ENCODE measurements around the gene DCUN1D1. TPM values are rescaled to one million over a fixed set of nuclear protein-coding genes. Genes with fewer than 3 reads are reported as not detected.

DCUN1D1 gene
- total RNA-seq (39.3 TPM), polyA plus RNA-seq (10 to 100 TPM; 25.0 to 26.8 (median 25.6) TPM)

GRCh38 chr3:182980204-182981037 lies at the start of gene DCUN1D1:
Gene DCUN1D1 (minus strand): TSS chr3:182980538. CDS start chr3:182980489, 49 bp downstream.
- no peaks in the 10 kb centered on the region for H3K9me3 ChIP-seq (ENCODE audit: control insufficient read depth in 2 of 2, low read length in 2 of 2)
- Mint-ChIP-seq H3K27me3 (no peaks in the 10 kb centered on the region), H3K27ac (peak within 1 kb of the TSS; percentile 87 to 93 (median 92)), H3K4me1 (peaks cover 21 to 43% (median 27%) of the 10 kb centered on the region in 4 donors), H3K9me3 (peaks cover 0 to 3% (median 0%) of the 10 kb centered on the region in 7 donors), H3K36me3 (no peaks in the 10 kb centered on the region), H3K4me3 (peak within 1 kb of the TSS; percentile 91 to 97 (median 94))
- peak; percentile 90 to 91 for ATAC-seq (ENCODE audit: low read depth in 2 of 2)
- H3K4me1 ChIP-seq (ENCODE audit: control insufficient read depth, insufficient read depth, low read length, poor library complexity, severe bottlenecking) = peaks cover 23% of the 10 kb centered on the region
- peak; percentile 83 to 85 (median 84) for DNase-seq
- peak within 1 kb of the TSS; percentile 78 for H3K4me3 ChIP-seq (ENCODE audit: low read depth, low read length)
- no peaks in the 10 kb centered on the region for H3K36me3 ChIP-seq (ENCODE audit: control insufficient read depth, insufficient read depth, low read length)
- no peaks in the 10 kb centered on the region for H3K27me3 ChIP-seq (ENCODE audit: control insufficient read depth, insufficient read depth, low read length)
- peak within 1 kb of the TSS; percentile 77 for H3K27ac ChIP-seq (ENCODE audit: insufficient read depth, low read length, poor library complexity, severe bottlenecking)

GRCh38 chr3:183028416-183028815 lies 48.1 kb upstream of the DCUN1D1 start:
- DNase-seq (no peak), ATAC-seq (ENCODE audit: low read depth in 2 of 2) (no peak)
- Mint-ChIP-seq H3K9me3 (no peaks in the 10 kb centered on the region), H3K27me3 (no peaks in the 10 kb centered on the region), H3K27ac (no peak overlapping the region), H3K4me1 (no peaks in the 10 kb centered on the region), H3K4me3 (no peak overlapping the region), H3K36me3 (peaks cover 50% of the 10 kb centered on the region)
- Histone ChIP-seq H3K36me3 (ENCODE audit: control insufficient read depth, insufficient read depth, low read length) (peaks cover 45% of the 10 kb centered on the region), H3K4me1 (ENCODE audit: control insufficient read depth, insufficient read depth, low read length, poor library complexity, severe bottlenecking) (no peaks in the 10 kb centered on the region), H3K9me3 (ENCODE audit: control insufficient read depth in 2 of 2, low read length in 2 of 2) (no peaks in the 10 kb centered on the region), H3K27me3 (ENCODE audit: control insufficient read depth, insufficient read depth, low read length) (no peaks in the 10 kb centered on the region), H3K4me3 (ENCODE audit: low read depth, low read length) (no peak overlapping the region), H3K27ac (ENCODE audit: insufficient read depth, low read length, poor library complexity, severe bottlenecking) (no peak overlapping the region)

GRCh38 chr3:183027276-183027675 lies 46.9 kb upstream of the DCUN1D1 start:
- no peak overlapping the region for H3K4me3 Mint-ChIP-seq
- ATAC-seq (ENCODE audit: low read depth in 2 of 2) = no peak
- H3K27ac ChIP-seq (ENCODE audit: insufficient read depth, low read length, poor library complexity, severe bottlenecking) = no peak overlapping the region
- H3K9me3 Mint-ChIP-seq = no peaks in the 10 kb centered on the region
- H3K27ac Mint-ChIP-seq = no peak overlapping the region
- H3K9me3 ChIP-seq (ENCODE audit: control insufficient read depth in 2 of 2, low read length in 2 of 2) = no peaks in the 10 kb centered on the region
- no peaks in the 10 kb centered on the region for H3K4me1 ChIP-seq (ENCODE audit: control insufficient read depth, insufficient read depth, low read length, poor library complexity, severe bottlenecking)
- H3K4me3 ChIP-seq (ENCODE audit: low read depth, low read length) = no peak overlapping the region
- H3K36me3 Mint-ChIP-seq = peaks cover 48% of the 10 kb centered on the region
- no peaks in the 10 kb centered on the region for H3K4me1 Mint-ChIP-seq
- DNase-seq = no peak
- H3K27me3 ChIP-seq (ENCODE audit: control insufficient read depth, insufficient read depth, low read length) = no peaks in the 10 kb centered on the region
- peaks cover 37% of the 10 kb centered on the region for H3K36me3 ChIP-seq (ENCODE audit: control insufficient read depth, insufficient read depth, low read length)
- H3K27me3 Mint-ChIP-seq = no peaks in the 10 kb centered on the region

- Mint-ChIP-seq H3K27ac (peak overlapping the region in 1 of 3 donors; percentile 2), H3K4me3 (no peak overlapping the region), H3K27me3 (no peaks in the 10 kb centered on the region), H3K36me3 (peaks cover 34% of the 10 kb centered on the region), H3K4me1 (no peaks in the 10 kb centered on the region), H3K9me3 (no peaks in the 10 kb centered on the region)
- H3K9me3 ChIP-seq (ENCODE audit: control insufficient read depth in 2 of 2, low read length in 2 of 2) = no peaks in the 10 kb centered on the region
- no peak overlapping the region for H3K4me3 ChIP-seq (ENCODE audit: low read depth, low read length)
- no peak for DNase-seq
- H3K27me3 ChIP-seq (ENCODE audit: control insufficient read depth, insufficient read depth, low read length) = no peaks in the 10 kb centered on the region
- ATAC-seq (ENCODE audit: low read depth in 2 of 2) = no peak
- H3K4me1 ChIP-seq (ENCODE audit: control insufficient read depth, insufficient read depth, low read length, poor library complexity, severe bottlenecking) = no peaks in the 10 kb centered on the region
- peaks cover 41% of the 10 kb centered on the region for H3K36me3 ChIP-seq (ENCODE audit: control insufficient read depth, insufficient read depth, low read length)
- no peak overlapping the region for H3K27ac ChIP-seq (ENCODE audit: insufficient read depth, low read length, poor library complexity, severe bottlenecking)
Observed at GRCh38 chr3:183022936-183023516, 42.7 kb upstream of the DCUN1D1 start.

- H3K9me3 ChIP-seq (ENCODE audit: control insufficient read depth in 2 of 2, low read length in 2 of 2) = no peaks in the 10 kb centered on the region
- no peaks in the 10 kb centered on the region for H3K27me3 Mint-ChIP-seq
- no peak overlapping the region for H3K4me3 Mint-ChIP-seq
- H3K9me3 Mint-ChIP-seq = no peaks in the 10 kb centered on the region
- H3K4me1 ChIP-seq (ENCODE audit: control insufficient read depth, insufficient read depth, low read length, poor library complexity, severe bottlenecking) = no peaks in the 10 kb centered on the region
- H3K27ac Mint-ChIP-seq = no peak overlapping the region
- ATAC-seq (ENCODE audit: low read depth in 2 of 2) (no peak), DNase-seq (peak in 2 of 3 donors; percentile 26 to 60)
- H3K27me3 ChIP-seq (ENCODE audit: control insufficient read depth, insufficient read depth, low read length) = no peaks in the 10 kb centered on the region
- peaks cover 49% of the 10 kb centered on the region for H3K36me3 ChIP-seq (ENCODE audit: control insufficient read depth, insufficient read depth, low read length)
- H3K4me1 Mint-ChIP-seq = no peaks in the 10 kb centered on the region
- no peak overlapping the region for H3K27ac ChIP-seq (ENCODE audit: insufficient read depth, low read length, poor library complexity, severe bottlenecking)
- no peak overlapping the region for H3K4me3 ChIP-seq (ENCODE audit: low read depth, low read length)
- H3K36me3 Mint-ChIP-seq = peaks cover 39% of the 10 kb centered on the region
Observed at GRCh38 chr3:183018421-183019192, 38.3 kb upstream of the DCUN1D1 start.

- ATAC-seq (ENCODE audit: low read depth in 2 of 2) = no peak
- no peak overlapping the region for H3K4me3 Mint-ChIP-seq
- H3K27me3 Mint-ChIP-seq = no peaks in the 10 kb centered on the region
- Histone ChIP-seq H3K4me3 (ENCODE audit: low read depth, low read length) (no peak overlapping the region), H3K27me3 (ENCODE audit: control insufficient read depth, insufficient read depth, low read length) (no peaks in the 10 kb centered on the region), H3K27ac (ENCODE audit: insufficient read depth, low read length, poor library complexity, severe bottlenecking) (no peak overlapping the region), H3K4me1 (ENCODE audit: control insufficient read depth, insufficient read depth, low read length, poor library complexity, severe bottlenecking) (no peaks in the 10 kb centered on the region), H3K9me3 (ENCODE audit: control insufficient read depth in 2 of 2, low read length in 2 of 2) (no peaks in the 10 kb centered on the region), H3K36me3 (ENCODE audit: control insufficient read depth, insufficient read depth, low read length) (peaks cover 31% of the 10 kb centered on the region)
- no peak overlapping the region for H3K27ac Mint-ChIP-seq
- H3K4me1 Mint-ChIP-seq = no peaks in the 10 kb centered on the region
- H3K36me3 Mint-ChIP-seq = peaks cover 30% of the 10 kb centered on the region
- H3K9me3 Mint-ChIP-seq = no peaks in the 10 kb centered on the region
- DNase-seq = no peak
Observed at GRCh38 chr3:183015185-183015584, 34.8 kb upstream of the DCUN1D1 start.

- H3K9me3 Mint-ChIP-seq = no peaks in the 10 kb centered on the region
- H3K4me3 ChIP-seq (ENCODE audit: low read depth, low read length) = no peak overlapping the region
- no peak overlapping the region for H3K27ac ChIP-seq (ENCODE audit: insufficient read depth, low read length, poor library complexity, severe bottlenecking)
- H3K4me3 Mint-ChIP-seq = no peak overlapping the region
- H3K9me3 ChIP-seq (ENCODE audit: control insufficient read depth in 2 of 2, low read length in 2 of 2) = no peaks in the 10 kb centered on the region
- no peaks in the 10 kb centered on the region for H3K4me1 Mint-ChIP-seq
- no peaks in the 10 kb centered on the region for H3K27me3 ChIP-seq (ENCODE audit: control insufficient read depth, insufficient read depth, low read length)
- no peak for DNase-seq
- H3K27me3 Mint-ChIP-seq = no peaks in the 10 kb centered on the region
- H3K36me3 ChIP-seq (ENCODE audit: control insufficient read depth, insufficient read depth, low read length) = peaks cover 21% of the 10 kb centered on the region
- no peak overlapping the region for H3K27ac Mint-ChIP-seq
- no peak for ATAC-seq (ENCODE audit: low read depth in 2 of 2)
- H3K4me1 ChIP-seq (ENCODE audit: control insufficient read depth, insufficient read depth, low read length, poor library complexity, severe bottlenecking) = no peaks in the 10 kb centered on the region
- peaks cover 23% of the 10 kb centered on the region for H3K36me3 Mint-ChIP-seq
Observed at GRCh38 chr3:183013856-183014255, 33.5 kb upstream of the DCUN1D1 start.

Measured in CD4-positive, CD25-positive, alpha-beta regulatory T cell (primary cell).